GM23338 (cell line): ENCODE results near the gene ZNF536. TPM values are rescaled to one million over a fixed set of nuclear protein-coding genes. Genes with fewer than 3 reads are reported as not detected.

Experiments
- ATAC-seq: fragments of 200-7000 bp; cut with Tn5 transposase; 3 replicates; pipeline ENCODE4 v1.9.1; 2020
- DNase-seq: peaks from one replicate; pipeline ENCODE4 v3.0.0-alpha.2; 2015; ENCODE audit warnings: low spot score
- H2AFZ ChIP-seq: fragments of 200-600 bp; sonication (generic); 2 replicates; pipeline ENCODE4 v1.8.0; 2016; ENCODE audit warnings: antibody characterized with exemption, mild to moderate bottlenecking, moderate library complexity
- H3F3A ChIP-seq: fragments of 200-600 bp; sonication (generic); replicated peaks from 2 replicates; pipeline ENCODE4 v1.8.0; 2017; ENCODE audit warnings: antibody characterized with exemption, mixed run types, low read depth
- H3K27ac ChIP-seq: fragments of 200-600 bp; sonication (generic); 2 replicates; pipeline ENCODE4 v1.6.1; 2016; ENCODE audit warnings: low read depth
- H3K27me3 ChIP-seq: fragments of 200-600 bp; sonication (generic); 2 replicates; pipeline ENCODE4 v1.8.0; 2016; ENCODE audit warnings: mild to moderate bottlenecking, mixed run types, moderate library complexity; ENCODE audit not compliant: insufficient read depth
- H3K36me3 ChIP-seq: fragments of 200-600 bp; sonication (generic); 2 replicates; pipeline ENCODE4 v1.8.0; 2016; ENCODE audit warnings: mild to moderate bottlenecking; ENCODE audit not compliant: insufficient read depth
- H3K4me1 ChIP-seq: fragments of 200-600 bp; sonication (generic); 2 replicates; pipeline ENCODE4 v1.8.0; 2016; ENCODE audit warnings: mild to moderate bottlenecking, moderate library complexity; ENCODE audit not compliant: insufficient read depth
- H3K4me2 ChIP-seq: fragments of 200-600 bp; sonication (generic); 2 replicates; pipeline ENCODE4 v1.7.1; 2017; ENCODE audit warnings: mixed run types
- H3K4me3 ChIP-seq: fragments of 200-600 bp; sonication (generic); 2 replicates; pipeline ENCODE4 v1.6.1; 2016; ENCODE audit warnings: mixed run types
- H3K79me2 ChIP-seq: fragments of 200-600 bp; sonication (generic); replicated peaks from 2 replicates; pipeline ENCODE4 v1.8.0; 2017; ENCODE audit warnings: mild to moderate bottlenecking; ENCODE audit not compliant: insufficient read depth
- H3K9me2 ChIP-seq: fragments of 200-600 bp; sonication (generic); 2 replicates; pipeline ENCODE4 v1.8.0; 2017; ENCODE audit not compliant: insufficient read depth
- H4K20me1 ChIP-seq: fragments of 200-600 bp; sonication (generic); replicated peaks from 2 replicates; pipeline ENCODE4 v1.8.0; 2017; ENCODE audit warnings: mild to moderate bottlenecking; ENCODE audit not compliant: insufficient read depth
- H3K27ac Mint-ChIP-seq: 2 replicates; pipeline ENCODE4 v1.8.0; 2020; ENCODE audit warnings: inconsistent platforms, mild to moderate bottlenecking, moderate library complexity, mixed read lengths
- H3K27me3 Mint-ChIP-seq: 3 replicates; pipeline ENCODE4 v1.8.0; 2022; ENCODE audit warnings: low read depth, mild to moderate bottlenecking, moderate library complexity, mixed read lengths, inconsistent platforms; ENCODE audit not compliant: insufficient read depth, poor library complexity
- H3K36me3 Mint-ChIP-seq: 3 replicates; pipeline ENCODE4 v1.8.0; 2021; ENCODE audit warnings: low read depth, mild to moderate bottlenecking, inconsistent platforms, moderate library complexity, mixed read lengths
- H3K4me1 Mint-ChIP-seq: 3 replicates; pipeline ENCODE4 v1.8.0; 2020; ENCODE audit warnings: mild to moderate bottlenecking, inconsistent platforms, mixed read lengths
- H3K4me3 Mint-ChIP-seq: 3 replicates; pipeline ENCODE4 v1.8.0; 2021; ENCODE audit warnings: moderate library complexity, mild to moderate bottlenecking, inconsistent platforms, mixed read lengths
- H3K9me3 Mint-ChIP-seq: 3 replicates; pipeline ENCODE4 v1.8.0; 2020; ENCODE audit warnings: moderate library complexity, mild to moderate bottlenecking, inconsistent platforms, mixed read lengths
- CREB1 ChIP-seq: fragments of 250-450 bp; sonication (Bioruptor Pico); IDR thresholded peaks from 2 replicates; pipeline ENCODE4 v1.5.0; 2020; ENCODE audit warnings: low read depth, mild to moderate bottlenecking, moderate library complexity
- EZH2 ChIP-seq: fragments of 200-600 bp; sonication (generic); IDR thresholded peaks from one replicate; pipeline ENCODE4 v1.8.0; 2017; ENCODE audit warnings: antibody characterized with exemption, mild to moderate bottlenecking, low read depth; ENCODE audit not compliant: unreplicated experiment
- EZH2phosphoT487 ChIP-seq: fragments of 200-600 bp; sonication (generic); IDR thresholded peaks from one replicate; pipeline ENCODE4 v1.8.1; 2018; ENCODE audit warnings: antibody characterized with exemption; ENCODE audit not compliant: unreplicated experiment
- JUNB ChIP-seq: IDR thresholded peaks from one replicate; pipeline ENCODE4 v1.6.1; 2016; ENCODE audit warnings: antibody characterized with exemption; ENCODE audit not compliant: unreplicated experiment
- NANOG ChIP-seq: IDR thresholded peaks from 2 replicates; pipeline ENCODE4 v1.6.1; 2016; ENCODE audit warnings: antibody characterized with exemption, borderline replicate concordance
- POLR2AphosphoS5 ChIP-seq: IDR thresholded peaks from 2 replicates; pipeline ENCODE4 v1.6.1; 2016; ENCODE audit warnings: antibody characterized with exemption, low read depth
- STAT1 ChIP-seq: IDR thresholded peaks from one replicate; pipeline ENCODE4 v1.6.1; 2016; ENCODE audit warnings: antibody characterized with exemption; ENCODE audit not compliant: unreplicated experiment
- ZNF331 ChIP-seq: fragments of 250-450 bp; sonication (Bioruptor Pico); IDR thresholded peaks from 2 replicates; pipeline ENCODE4 v1.5.0; 2020; ENCODE audit warnings: low read depth, mild to moderate bottlenecking, moderate library complexity
- polyA plus RNA-seq: library from polyadenylated mRNA; unstranded; fragments of >200 nt; fragmentation: Nextera tagmentation; extraction: Ambion mirVana; gene quantifications from 2 replicates; pipeline ENCODE4 v1.2.1, GENCODE V29; 2016
- total RNA-seq: library from RNA; depleted of rRNA; stranded (reverse); fragments of >200 nt; shearing (Covaris generic); gene quantifications from 2 replicates; pipeline ENCODE4 v1.2.3, GENCODE V29; 2014
- TF ChIP-seq, protein P1 (sequence below), 2 experiments: fragments of 200-600 bp in 1 of 2; sonication (generic) in 1 of 2; conservative IDR thresholded peaks; 2 replicates each; pipeline versions ENCODE4 v1.5.1 to v1.6.1; 2016 to 2017; ENCODE audit warnings: antibody characterized with exemption in 2 of 2, low read depth in 2 of 2, mild to moderate bottlenecking in 2 of 2, moderate library complexity in 1 of 2
- TF ChIP-seq, protein P2 (sequence below): IDR thresholded peaks from one replicate; pipeline ENCODE4 v1.6.1; 2018; ENCODE audit warnings: antibody characterized with exemption; ENCODE audit not compliant: unreplicated experiment

Gene ZNF536
- total and polyA plus RNA-seq, 2 experiments from 2014 or later, result 0.07 TPM; not detected in 1

DNA sequence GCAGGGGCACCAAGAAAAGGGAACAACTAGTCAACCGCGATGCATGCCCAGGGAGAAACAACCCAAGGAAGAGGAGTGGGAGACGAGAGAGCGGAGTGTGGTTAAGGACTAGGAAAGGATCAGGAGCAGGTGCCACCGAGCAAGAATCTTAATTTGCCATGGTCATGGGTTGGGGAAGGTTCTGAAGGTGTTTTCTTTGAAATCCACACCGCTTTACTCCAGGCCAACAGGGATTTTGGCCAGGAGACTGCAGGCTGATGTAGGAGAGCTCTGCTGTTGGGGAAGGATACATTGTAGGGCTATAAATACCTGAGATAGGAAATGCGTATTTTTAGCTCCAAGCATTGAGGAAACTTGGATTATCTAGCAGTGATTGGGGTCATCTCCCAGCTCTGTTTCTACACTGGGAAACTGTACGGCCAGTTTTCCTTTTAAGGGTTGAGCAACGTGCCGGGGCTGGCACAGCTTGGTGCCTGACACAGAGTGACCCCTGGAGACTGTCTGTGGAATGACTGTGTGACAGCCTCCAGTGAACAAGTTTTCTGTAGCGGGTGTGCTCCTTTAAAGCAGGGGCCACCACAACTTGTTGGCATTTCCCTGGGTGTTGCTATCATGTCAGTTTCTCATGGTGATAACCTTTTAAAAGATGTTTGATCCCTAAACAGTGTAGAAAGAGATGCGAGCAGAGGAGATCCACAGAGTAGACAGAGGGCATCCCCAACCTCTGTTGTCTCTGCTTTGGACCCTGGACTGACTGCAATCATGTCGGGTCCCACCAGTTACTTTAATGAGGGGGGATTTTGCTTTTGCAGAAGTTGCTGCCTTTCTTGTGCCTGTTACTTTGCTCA is 34.3 kb downstream of the ZNF536 start:
- Mint-ChIP-seq H3K9me3 (no peaks in the 10 kb centered on the region), H3K27ac (no peak overlapping the region), H3K4me3 (no peak overlapping the region; the same call in 2 of the 3 replicates), H3K36me3 (no peaks in the 10 kb centered on the region), H3K27me3 (peaks cover 8% of the 10 kb centered on the region), H3K4me1 (peaks cover 15% of the 10 kb centered on the region)
- Histone ChIP-seq H3K79me2 (no peaks in the 10 kb centered on the region), H3K27ac (no peak overlapping the region), H3K9me2 (no peaks in the 10 kb centered on the region), H3K27me3 (no peaks in the 10 kb centered on the region), H3K36me3 (no peaks in the 10 kb centered on the region), H3K4me2 (no peak overlapping the region), H3F3A (no peaks in the 10 kb centered on the region), H4K20me1 (no peaks in the 10 kb centered on the region), H3K4me1 (no peaks in the 10 kb centered on the region; the same call in 1 of the 2 replicates), H3K4me3 (no peak overlapping the region), H2AFZ (peak overlapping the region; percentile 88)
- DNase-seq, result peak; percentile 56
- TF ChIP-seq, protein P1, sequence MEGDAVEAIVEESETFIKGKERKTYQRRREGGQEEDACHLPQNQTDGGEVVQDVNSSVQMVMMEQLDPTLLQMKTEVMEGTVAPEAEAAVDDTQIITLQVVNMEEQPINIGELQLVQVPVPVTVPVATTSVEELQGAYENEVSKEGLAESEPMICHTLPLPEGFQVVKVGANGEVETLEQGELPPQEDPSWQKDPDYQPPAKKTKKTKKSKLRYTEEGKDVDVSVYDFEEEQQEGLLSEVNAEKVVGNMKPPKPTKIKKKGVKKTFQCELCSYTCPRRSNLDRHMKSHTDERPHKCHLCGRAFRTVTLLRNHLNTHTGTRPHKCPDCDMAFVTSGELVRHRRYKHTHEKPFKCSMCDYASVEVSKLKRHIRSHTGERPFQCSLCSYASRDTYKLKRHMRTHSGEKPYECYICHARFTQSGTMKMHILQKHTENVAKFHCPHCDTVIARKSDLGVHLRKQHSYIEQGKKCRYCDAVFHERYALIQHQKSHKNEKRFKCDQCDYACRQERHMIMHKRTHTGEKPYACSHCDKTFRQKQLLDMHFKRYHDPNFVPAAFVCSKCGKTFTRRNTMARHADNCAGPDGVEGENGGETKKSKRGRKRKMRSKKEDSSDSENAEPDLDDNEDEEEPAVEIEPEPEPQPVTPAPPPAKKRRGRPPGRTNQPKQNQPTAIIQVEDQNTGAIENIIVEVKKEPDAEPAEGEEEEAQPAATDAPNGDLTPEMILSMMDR (conservative IDR thresholded peaks at IDR 0.05; ENCODE audit: low read depth in 2 of 2), result peak; percentile 41 to 73
- TF ChIP-seq JUNB, result no peak
- peak; percentile 87 for ATAC-seq

DNA sequence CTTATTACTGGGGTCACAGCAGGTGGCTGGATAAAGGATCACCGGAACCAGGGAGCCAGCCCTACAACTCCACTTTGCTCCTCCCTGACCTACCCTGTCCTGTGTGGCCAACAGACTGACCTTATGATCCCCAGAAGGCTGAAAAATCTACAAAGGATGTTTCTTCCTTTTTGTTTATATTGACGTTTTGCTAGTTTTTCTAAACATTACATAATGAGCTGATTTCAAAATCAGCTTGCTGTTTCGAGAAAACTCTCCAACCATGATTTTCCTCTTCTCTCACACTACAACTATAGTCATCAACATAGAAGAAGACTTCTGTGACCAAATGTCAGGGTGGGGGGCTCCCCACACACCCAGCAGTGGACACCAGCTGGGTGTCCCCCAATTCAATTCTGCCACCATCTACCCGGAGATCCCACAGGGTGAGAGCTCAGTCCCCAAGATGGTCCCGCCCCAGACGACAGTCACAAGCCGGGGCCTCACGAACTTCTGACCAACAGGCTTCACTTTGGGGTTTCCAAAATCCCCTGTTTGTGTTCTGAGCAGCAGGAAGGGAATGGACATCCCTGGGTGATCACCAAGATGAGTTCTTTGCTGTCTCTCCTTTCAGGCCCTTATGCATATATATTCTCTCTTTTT is 35.0 kb downstream of the ZNF536 start:
- Histone ChIP-seq H3F3A (no peaks in the 10 kb centered on the region), H3K9me2 (no peaks in the 10 kb centered on the region), H3K4me2 (no peak overlapping the region), H2AFZ (no peak overlapping the region), H3K36me3 (no peaks in the 10 kb centered on the region), H3K79me2 (no peaks in the 10 kb centered on the region), H3K4me1 (no peaks in the 10 kb centered on the region; the same call in 1 of the 2 replicates), H4K20me1 (no peaks in the 10 kb centered on the region), H3K27me3 (no peaks in the 10 kb centered on the region), H3K4me3 (no peak overlapping the region), H3K27ac (no peak overlapping the region)
- Mint-ChIP-seq H3K4me3 (no peak overlapping the region), H3K27me3 (peaks cover 8% of the 10 kb centered on the region), H3K4me1 (peaks cover 15% of the 10 kb centered on the region), H3K9me3 (no peaks in the 10 kb centered on the region), H3K27ac (no peak overlapping the region), H3K36me3 (no peaks in the 10 kb centered on the region)
- ATAC-seq (no peak), DNase-seq (no peak)
- TF ChIP-seq NANOG (no peak), EZH2phosphoT487 (no peak), CREB1 (CRISPR knock-in tag) (no peak), STAT1 (no peak), POLR2AphosphoS5 (no peak), JUNB (no peak), ZNF331 (no peak), EZH2 (no peak)
- TF ChIP-seq, protein P2, sequence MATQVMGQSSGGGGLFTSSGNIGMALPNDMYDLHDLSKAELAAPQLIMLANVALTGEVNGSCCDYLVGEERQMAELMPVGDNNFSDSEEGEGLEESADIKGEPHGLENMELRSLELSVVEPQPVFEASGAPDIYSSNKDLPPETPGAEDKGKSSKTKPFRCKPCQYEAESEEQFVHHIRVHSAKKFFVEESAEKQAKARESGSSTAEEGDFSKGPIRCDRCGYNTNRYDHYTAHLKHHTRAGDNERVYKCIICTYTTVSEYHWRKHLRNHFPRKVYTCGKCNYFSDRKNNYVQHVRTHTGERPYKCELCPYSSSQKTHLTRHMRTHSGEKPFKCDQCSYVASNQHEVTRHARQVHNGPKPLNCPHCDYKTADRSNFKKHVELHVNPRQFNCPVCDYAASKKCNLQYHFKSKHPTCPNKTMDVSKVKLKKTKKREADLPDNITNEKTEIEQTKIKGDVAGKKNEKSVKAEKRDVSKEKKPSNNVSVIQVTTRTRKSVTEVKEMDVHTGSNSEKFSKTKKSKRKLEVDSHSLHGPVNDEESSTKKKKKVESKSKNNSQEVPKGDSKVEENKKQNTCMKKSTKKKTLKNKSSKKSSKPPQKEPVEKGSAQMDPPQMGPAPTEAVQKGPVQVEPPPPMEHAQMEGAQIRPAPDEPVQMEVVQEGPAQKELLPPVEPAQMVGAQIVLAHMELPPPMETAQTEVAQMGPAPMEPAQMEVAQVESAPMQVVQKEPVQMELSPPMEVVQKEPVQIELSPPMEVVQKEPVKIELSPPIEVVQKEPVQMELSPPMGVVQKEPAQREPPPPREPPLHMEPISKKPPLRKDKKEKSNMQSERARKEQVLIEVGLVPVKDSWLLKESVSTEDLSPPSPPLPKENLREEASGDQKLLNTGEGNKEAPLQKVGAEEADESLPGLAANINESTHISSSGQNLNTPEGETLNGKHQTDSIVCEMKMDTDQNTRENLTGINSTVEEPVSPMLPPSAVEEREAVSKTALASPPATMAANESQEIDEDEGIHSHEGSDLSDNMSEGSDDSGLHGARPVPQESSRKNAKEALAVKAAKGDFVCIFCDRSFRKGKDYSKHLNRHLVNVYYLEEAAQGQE, result no peak
- TF ChIP-seq, protein P1 (conservative IDR thresholded peaks at IDR 0.05; ENCODE audit: low read depth in 2 of 2), result no peak
